ENCODE measurements around the gene ZNF283. TPM values are rescaled to one million over a fixed set of nuclear protein-coding genes. Genes with fewer than 3 reads are reported as not detected.
A peak's percentile ranks its signal among the peaks of the same experiment; 100 is the strongest.

Gene ZNF283
- total and polyA plus RNA-seq, 2 of the 13 experiments (the other 11 are each of a cell fraction or from before 2014, with no cell fraction given): 2.0 to 11.1 TPM

DNA sequence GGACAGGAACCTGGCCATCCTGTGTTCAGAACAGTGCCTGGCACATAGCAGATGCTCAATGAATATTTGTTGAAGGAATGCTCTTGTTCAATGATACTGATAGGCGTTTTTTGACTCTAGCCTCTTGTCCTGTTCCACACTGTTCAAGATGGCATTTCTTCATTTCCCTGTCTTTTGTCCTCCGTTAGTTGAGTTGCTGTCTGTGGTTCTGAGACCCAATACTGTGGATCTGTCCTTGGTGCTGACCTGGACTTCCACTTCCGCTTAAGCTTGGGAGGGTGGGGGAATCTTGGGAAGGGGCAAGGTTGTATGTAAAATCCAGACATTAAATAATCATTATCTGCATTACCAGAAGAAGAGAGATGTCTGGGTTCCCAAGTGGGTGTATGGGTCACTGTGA, 38.1 kb upstream of the ZNF283 start (continued):
- TF ChIP-seq, protein P1, sequence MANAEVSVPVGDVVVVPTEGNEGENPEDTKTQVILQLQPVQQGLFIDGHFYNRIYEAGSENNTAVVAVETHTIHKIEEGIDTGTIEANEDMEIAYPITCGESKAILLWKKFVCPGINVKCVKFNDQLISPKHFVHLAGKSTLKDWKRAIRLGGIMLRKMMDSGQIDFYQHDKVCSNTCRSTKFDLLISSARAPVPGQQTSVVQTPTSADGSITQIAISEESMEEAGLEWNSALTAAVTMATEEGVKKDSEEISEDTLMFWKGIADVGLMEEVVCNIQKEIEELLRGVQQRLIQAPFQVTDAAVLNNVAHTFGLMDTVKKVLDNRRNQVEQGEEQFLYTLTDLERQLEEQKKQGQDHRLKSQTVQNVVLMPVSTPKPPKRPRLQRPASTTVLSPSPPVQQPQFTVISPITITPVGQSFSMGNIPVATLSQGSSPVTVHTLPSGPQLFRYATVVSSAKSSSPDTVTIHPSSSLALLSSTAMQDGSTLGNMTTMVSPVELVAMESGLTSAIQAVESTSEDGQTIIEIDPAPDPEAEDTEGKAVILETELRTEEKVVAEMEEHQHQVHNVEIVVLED (CRISPR knock-in tag; IDR thresholded peaks at IDR 0.05; ENCODE audit: borderline replicate concordance): no peak
- TF ChIP-seq MTA3 (CRISPR knock-in tag; IDR thresholded peaks at IDR 0.05): peak; percentile 63; the same call in 1 of the 2 replicates
- no peak for TF ChIP-seq MYC (CRISPR knock-in tag; IDR thresholded peaks at IDR 0.05; ENCODE audit: borderline replicate concordance)
- 0 out of 2 replicates have a peak, but pooled peaks have one; percentile 44 for TF ChIP-seq KLF6 (CRISPR knock-in tag; IDR thresholded peaks at IDR 0.05)
- TF ChIP-seq, protein P2, sequence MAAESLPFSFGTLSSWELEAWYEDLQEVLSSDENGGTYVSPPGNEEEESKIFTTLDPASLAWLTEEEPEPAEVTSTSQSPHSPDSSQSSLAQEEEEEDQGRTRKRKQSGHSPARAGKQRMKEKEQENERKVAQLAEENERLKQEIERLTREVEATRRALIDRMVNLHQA (CRISPR knock-in tag; IDR thresholded peaks at IDR 0.05): no peak
- TF ChIP-seq MED8 (CRISPR knock-in tag; IDR thresholded peaks at IDR 0.05; ENCODE audit: insufficient replicate concordance): no peak
- TF ChIP-seq RFXANK (CRISPR knock-in tag; IDR thresholded peaks at IDR 0.05): 0 out of 2 replicates have a peak, but pooled peaks have one; percentile 69
- TF ChIP-seq KDM3A (CRISPR knock-in tag; IDR thresholded peaks at IDR 0.05; ENCODE audit: low read depth): no peak
- TF ChIP-seq, protein P3, sequence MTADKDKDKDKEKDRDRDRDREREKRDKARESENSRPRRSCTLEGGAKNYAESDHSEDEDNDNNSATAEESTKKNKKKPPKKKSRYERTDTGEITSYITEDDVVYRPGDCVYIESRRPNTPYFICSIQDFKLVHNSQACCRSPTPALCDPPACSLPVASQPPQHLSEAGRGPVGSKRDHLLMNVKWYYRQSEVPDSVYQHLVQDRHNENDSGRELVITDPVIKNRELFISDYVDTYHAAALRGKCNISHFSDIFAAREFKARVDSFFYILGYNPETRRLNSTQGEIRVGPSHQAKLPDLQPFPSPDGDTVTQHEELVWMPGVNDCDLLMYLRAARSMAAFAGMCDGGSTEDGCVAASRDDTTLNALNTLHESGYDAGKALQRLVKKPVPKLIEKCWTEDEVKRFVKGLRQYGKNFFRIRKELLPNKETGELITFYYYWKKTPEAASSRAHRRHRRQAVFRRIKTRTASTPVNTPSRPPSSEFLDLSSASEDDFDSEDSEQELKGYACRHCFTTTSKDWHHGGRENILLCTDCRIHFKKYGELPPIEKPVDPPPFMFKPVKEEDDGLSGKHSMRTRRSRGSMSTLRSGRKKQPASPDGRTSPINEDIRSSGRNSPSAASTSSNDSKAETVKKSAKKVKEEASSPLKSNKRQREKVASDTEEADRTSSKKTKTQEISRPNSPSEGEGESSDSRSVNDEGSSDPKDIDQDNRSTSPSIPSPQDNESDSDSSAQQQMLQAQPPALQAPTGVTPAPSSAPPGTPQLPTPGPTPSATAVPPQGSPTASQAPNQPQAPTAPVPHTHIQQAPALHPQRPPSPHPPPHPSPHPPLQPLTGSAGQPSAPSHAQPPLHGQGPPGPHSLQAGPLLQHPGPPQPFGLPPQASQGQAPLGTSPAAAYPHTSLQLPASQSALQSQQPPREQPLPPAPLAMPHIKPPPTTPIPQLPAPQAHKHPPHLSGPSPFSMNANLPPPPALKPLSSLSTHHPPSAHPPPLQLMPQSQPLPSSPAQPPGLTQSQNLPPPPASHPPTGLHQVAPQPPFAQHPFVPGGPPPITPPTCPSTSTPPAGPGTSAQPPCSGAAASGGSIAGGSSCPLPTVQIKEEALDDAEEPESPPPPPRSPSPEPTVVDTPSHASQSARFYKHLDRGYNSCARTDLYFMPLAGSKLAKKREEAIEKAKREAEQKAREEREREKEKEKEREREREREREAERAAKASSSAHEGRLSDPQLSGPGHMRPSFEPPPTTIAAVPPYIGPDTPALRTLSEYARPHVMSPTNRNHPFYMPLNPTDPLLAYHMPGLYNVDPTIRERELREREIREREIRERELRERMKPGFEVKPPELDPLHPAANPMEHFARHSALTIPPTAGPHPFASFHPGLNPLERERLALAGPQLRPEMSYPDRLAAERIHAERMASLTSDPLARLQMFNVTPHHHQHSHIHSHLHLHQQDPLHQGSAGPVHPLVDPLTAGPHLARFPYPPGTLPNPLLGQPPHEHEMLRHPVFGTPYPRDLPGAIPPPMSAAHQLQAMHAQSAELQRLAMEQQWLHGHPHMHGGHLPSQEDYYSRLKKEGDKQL (CRISPR knock-in tag; IDR thresholded peaks at IDR 0.05; ENCODE audit: low read depth): no peak
- TF ChIP-seq, protein P4, sequence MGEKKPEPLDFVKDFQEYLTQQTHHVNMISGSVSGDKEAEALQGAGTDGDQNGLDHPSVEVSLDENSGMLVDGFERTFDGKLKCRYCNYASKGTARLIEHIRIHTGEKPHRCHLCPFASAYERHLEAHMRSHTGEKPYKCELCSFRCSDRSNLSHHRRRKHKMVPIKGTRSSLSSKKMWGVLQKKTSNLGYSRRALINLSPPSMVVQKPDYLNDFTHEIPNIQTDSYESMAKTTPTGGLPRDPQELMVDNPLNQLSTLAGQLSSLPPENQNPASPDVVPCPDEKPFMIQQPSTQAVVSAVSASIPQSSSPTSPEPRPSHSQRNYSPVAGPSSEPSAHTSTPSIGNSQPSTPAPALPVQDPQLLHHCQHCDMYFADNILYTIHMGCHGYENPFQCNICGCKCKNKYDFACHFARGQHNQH (CRISPR knock-in tag; IDR thresholded peaks at IDR 0.05): no peak; the same call in 1 of the 2 replicates
- TF ChIP-seq, protein P5, sequence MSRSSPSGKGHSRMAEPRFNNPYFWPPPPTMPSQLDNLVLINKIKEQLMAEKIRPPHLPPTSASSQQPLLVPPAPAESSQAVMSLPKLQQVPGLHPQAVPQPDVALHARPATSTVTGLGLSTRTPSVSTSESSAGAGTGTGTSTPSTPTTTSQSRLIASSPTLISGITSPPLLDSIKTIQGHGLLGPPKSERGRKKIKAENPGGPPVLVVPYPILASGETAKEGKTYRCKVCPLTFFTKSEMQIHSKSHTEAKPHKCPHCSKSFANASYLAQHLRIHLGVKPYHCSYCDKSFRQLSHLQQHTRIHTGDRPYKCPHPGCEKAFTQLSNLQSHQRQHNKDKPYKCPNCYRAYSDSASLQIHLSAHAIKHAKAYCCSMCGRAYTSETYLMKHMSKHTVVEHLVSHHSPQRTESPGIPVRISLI (CRISPR knock-in tag; IDR thresholded peaks at IDR 0.05; ENCODE audit: borderline replicate concordance): no peak
- no peak for TF ChIP-seq TBP (CRISPR knock-in tag; IDR thresholded peaks at IDR 0.05)
- no peak for TF ChIP-seq POLR2AphosphoS2 (IDR thresholded peaks at IDR 0.05; ENCODE audit: low read depth, low read length)
- TF ChIP-seq MED1 (CRISPR knock-in tag; IDR thresholded peaks at IDR 0.05): no peak
- TF ChIP-seq ZNF17 (CRISPR knock-in tag; IDR thresholded peaks at IDR 0.05): no peak
- no peak for TF ChIP-seq ZNF550 (CRISPR knock-in tag; IDR thresholded peaks at IDR 0.05; ENCODE audit: borderline replicate concordance)
- peak; percentile 24; the same call in 1 of the 2 replicates for TF ChIP-seq GABPB1 (CRISPR knock-in tag; IDR thresholded peaks at IDR 0.05)
- no peak for TF ChIP-seq ZSCAN20 (CRISPR knock-in tag; IDR thresholded peaks at IDR 0.05; ENCODE audit: borderline replicate concordance)

Data from HepG2 (cell line).